Fibroblast of skin of scalp (primary cell): ENCODE measurements around the gene CPNE2.
A peak's percentile ranks its signal among the peaks of the same experiment; 100 is the strongest.

ENCODE experiments used
- DNase-seq: peaks from one replicate; pipeline ENCODE4 v3.0.0-alpha.2; 2013

Gene CPNE2

DNA sequence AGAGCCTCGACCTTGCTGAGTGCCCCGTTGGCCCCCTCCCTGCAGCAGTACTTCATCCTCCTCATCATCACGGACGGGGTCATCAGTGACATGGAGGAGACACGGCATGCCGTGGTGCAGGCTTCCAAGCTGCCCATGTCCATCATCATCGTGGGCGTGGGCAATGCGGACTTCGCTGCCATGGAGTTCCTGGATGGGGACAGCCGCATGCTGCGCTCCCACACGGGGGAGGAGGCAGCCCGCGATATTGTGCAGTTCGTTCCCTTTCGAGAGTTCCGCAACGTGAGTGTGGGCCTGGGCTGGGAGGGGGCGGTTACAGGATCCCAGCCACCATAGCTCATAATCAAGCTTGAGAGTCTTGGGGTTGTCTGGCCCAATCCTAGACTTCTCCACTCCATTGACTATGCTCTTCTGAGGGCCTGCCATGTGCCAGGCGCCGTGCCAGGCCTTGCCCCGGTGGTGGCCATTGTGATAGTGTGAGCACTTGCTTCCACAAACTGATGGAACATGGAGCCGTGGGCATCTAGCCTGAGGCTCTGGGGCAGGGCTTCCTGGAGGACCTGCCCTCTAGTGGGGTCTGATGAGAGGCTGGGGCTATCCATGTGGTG, 53.8 kb downstream of the CPNE2 start:
- DNase-seq, result no peak

GRCh38 chr16:57146735-57147134, 54.4 kb downstream of the CPNE2 start:
- DNase-seq, result no peak

DNA sequence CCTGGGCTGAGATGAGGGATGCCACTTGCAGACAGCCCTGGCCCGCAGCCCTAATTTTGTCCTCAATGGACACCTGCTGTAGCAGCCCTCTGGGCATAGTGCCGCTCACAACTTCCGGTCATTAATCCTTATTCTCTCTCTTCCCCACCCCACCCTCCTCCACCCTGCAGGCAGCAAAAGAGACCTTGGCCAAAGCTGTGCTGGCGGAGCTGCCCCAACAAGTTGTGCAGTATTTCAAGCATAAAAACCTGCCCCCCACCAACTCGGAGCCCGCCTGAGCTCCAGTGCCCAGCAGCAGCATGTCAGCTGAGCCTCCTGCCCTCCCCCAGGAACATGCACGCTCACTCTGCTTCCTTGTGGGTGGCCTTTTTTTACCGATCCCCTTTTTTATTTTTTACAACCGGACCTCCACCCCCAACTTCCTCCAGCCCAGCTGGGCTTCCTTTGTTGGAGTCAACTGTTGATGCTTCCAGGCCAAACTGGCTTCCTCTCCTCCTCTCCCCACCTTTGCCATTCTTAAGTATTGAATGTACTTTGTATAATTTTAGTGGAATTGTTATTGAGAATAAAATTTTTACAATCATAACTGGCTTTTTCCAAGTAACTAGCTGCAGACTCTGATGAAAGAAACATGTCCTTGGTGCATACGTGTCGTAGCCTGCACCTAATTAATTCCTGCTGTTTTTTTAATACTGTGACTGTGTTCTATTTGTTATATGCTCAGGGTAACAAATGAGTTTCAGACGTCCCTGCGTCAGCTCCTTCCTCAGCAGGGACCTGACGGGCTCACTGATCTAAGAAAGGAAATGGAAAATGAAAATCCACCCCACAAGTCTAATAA, 55.2 kb downstream of the CPNE2 start:
- peak; percentile 64 for DNase-seq

DNA sequence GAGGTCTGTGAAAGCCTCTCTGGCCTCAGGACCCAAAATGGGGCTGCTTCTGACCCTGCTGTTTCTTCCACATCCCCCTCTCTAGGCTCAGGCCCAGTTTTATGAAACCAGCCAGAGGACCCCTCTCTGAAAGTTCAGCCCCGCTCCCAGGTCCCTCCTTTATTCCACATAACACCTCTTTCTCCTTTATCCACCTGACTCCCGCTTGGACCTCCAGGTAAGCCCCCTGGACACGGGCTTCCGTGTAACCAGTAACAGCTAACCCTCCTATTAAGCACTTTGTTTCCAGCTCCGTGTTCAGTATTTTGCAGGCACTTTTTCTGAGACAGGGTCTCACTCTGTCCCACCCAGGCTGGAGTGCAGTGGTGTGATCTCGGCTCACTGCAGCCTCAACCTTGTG, 56.1 kb downstream of the CPNE2 start:
- no peak for DNase-seq

GRCh38 chr16:57149391-57149790, 57.0 kb downstream of the CPNE2 start:
- no peak for DNase-seq

DNA sequence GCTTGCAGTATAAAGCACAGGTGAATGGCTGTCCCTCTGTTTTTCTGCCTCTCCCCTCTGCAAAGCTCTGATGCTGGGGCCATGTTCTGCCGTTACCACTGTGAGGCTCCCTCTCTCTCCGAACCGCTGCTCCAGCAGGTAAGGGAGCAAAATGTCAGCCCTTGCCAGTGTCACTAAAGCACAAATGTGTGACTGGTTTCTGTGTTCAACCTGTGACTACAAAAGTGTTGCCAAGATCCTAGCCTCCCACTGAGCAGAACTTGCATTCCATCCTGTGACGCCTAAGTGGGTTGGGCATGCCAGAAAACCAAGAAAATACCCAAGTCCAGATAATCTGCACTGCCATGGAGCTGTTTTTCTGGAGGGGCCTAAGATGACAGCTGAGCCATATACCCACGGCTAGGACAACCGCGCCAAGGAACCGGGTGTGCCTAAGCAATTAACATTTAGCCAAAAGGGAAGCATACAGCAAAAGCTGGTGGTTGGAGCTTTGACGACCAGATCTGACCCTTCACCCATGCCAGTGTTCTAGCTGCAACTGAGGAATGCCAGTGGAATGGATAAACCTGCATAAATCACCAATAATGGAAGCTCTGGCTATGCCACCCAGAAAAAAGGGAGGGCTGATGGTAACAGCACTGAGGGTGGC, 58.4 kb downstream of the CPNE2 start:
- peak; percentile 20 for DNase-seq

- DNase-seq, result no peak
Measured at GRCh38 chr16:57151369-57151768, 59.0 kb downstream of the CPNE2 start.

GRCh38 chr16:57152096-57153093, 60.0 kb downstream of the CPNE2 start:
- no peak for DNase-seq

DNA sequence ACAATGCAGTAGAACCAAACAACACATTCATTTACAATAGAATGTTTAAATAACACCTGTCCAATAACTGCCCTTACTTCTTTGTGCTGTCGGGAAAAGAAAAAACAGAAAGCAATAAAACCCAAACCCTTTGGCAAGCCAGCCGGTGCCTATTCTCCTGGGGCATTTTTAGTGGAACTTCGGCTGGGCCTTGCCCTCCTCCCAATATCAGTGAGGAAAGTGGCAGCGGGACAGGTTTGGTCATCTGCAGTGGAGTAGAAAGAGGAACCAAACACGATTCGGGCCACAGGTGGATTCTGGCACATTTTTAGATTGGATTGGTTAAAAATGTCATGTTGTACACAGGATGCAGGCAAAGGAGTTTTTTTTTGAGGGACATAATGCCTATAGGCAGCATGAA, 61.5 kb downstream of the CPNE2 start:
- no peak for DNase-seq

DNA sequence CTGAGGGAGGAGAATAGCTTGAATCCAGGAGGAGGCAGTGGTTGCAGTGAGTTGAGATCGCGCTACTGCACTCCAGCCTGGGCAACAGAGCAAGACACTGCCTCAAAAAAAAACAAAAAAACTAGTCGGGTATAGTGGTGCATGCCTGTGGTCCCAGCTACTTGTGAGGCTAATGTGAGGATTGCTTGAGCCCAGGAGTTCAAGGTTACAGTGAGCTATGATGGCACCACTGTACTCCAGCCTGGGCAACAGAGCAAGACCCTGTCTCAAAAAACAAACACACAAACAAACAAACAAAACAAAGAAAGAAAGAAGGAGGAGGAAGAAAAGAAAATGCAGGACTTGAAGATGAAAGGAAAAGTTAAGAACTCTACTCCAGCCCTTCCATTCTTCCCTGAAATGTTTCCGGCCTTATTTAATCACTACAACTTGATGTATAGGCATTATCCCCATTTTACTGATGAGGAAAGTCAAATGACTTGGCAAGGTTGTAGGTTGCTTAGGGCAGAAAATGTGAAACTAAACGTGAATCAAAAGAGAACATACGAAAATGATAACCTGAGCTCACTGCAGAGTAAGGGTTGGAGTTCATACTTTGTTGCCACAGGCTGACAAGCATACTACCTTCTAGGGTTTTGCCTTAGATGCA, 63.4 kb downstream of the CPNE2 start:
- DNase-seq, result no peak

DNA sequence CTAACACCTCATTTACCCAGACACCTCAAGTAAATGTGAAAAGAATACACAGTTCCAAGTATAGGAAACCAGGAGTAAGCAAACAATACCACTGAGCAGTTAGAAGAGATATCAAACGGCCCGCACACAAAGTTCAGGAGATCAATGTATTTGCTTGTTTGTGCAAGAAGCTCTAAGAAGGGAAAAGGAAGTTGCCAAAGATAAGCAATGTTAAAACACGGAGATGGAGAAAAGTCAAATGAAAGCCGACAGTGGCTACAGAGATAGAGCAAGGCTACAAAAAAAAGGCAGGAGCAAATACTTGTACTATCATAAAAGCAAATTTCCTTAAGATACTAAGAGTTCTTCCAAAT, 63.9 kb downstream of the CPNE2 start:
- DNase-seq, result no peak

DNA sequence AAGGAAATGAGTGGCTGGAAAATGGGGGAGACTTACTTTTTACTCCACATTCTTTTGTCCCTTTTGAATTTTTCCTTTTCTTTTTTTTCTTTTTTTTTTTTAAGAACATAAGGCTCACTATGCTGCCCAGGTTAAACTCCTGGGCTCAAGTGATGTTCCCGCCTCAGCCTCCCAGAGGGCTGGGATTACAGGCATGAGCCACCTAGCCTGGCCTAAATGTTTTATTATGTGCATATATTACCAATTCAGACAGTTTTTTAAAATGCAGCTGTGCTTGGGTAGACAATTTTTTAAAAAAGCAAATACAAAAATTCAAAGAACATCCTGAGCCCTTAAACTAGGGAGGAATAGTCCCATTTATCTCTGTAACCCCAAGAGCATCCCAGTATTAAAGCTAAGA, 65.2 kb downstream of the CPNE2 start:
- DNase-seq, result no peak

GRCh38 chr16:57159447-57159846, 67.1 kb downstream of the CPNE2 start:
- DNase-seq, result no peak

- no peak for DNase-seq
Measured at GRCh38 chr16:57163842-57164241, 71.5 kb downstream of the CPNE2 start.

DNA sequence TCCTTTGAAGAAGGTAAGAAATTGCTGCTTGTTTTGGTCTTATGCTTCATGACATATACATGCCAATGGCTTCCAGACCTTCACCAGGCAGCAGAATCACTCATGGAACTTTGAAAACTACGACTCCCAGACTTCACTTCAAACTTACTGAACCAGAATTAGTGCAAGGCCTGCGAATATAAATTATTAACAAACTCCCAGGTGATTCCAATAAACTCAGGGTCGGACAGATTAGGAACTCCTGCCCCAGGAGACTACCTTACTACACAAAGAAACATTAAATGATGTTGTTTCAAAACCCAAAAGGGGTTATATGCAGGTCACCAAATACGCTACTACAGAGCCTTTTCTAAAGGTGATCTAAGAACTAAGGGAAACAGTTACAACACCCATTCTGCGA, 73.1 kb downstream of the CPNE2 start:
- DNase-seq, result no peak

DNA sequence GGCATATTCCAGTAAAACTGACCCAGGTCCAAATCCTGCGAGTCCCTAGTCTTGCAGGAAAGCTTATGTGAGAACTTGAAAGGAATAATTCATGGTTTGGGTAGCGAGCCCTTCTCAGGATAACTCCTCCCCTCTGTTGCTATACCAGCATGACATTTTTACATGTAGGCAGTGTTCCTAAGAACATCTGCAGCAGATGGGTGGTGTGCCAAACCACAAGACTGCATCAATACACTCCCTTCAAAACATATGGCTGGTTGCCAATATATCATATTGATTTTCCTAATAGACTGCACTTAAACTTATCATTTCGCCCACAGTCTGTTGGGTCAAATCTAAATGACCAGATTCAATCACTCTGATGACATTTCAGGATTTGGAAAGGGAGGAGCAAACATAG, 73.6 kb downstream of the CPNE2 start:
- DNase-seq, result no peak

DNA sequence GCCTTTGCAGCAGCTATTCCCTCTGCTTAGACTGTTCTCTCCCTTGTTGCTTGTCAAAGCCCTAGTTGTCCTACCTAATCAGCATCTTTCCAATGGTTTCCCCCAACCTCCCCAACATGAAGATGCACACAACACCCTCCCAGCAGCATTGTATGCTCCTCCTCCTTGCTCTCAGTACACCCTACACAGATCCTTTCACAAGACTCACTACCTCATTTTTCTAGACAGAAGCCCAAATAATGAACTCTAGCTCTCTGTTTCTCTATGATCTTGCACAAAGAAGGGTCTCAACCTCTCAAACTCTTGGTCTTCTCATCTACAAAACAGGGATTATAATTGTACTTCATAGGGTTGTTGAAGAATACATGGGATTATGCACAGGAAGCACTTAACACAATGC, 74.1 kb downstream of the CPNE2 start:
- no peak for DNase-seq

GRCh38 chr16:57166951-57167350, 74.6 kb downstream of the CPNE2 start:
- no peak for DNase-seq

DNA sequence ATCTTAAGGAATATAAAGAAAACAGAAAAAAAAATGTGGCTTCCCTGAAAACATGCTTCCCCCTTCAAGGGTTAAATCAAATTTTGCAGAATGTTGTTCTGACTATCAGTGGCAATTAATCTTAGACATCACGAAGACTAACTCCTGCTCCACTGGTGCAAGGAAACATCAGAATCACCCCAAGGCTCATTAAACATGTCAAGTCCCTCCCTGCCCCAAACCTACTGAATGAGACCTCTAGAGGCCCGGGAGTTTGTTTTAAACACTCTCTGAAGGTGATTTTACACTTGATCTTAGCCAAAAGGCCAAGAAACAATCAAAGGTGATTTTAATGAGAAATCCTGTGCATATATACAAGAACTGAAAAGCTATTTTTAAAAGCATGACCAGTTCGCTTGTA, 75.2 kb downstream of the CPNE2 start:
- no peak for DNase-seq

GRCh38 chr16:57167953-57168352, 75.6 kb downstream of the CPNE2 start:
- DNase-seq, result peak; percentile 70

- DNase-seq, result no peak
Measured at GRCh38 chr16:57169327-57169726, 76.9 kb downstream of the CPNE2 start.

DNA sequence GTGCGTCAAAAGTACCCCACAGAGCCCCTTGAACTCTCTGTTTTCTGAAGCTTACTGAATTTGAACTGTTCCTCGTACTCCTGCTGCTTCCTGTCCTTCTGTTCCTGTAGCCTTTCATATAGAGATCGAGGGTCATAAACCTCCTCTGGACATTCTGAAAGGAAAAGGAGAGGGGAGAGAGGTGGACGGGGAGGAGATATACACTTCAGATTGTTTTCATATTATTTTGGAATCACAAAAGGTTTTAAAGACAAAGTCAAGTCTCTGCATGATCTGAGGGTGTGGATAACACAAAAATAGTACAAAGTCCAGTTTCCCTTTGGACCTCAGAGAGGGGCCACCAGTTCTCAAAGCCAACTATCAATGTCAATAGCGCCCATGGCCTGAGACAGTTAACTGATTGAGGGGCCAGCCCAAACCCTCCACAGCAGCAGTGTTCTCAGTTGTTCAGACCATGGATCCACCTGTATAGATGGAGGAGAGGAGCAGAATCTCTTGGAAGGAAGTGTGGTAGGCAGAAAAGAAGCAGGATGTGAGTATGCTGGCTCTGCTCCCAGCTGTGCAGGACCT, 80.4 kb downstream of the CPNE2 start:
- DNase-seq, result no peak
